Caco-2 (cell line): Measurements from ENCODE around the gene FAM9C. TPM values are rescaled to one million over a fixed set of nuclear protein-coding genes. Genes with fewer than 3 reads are reported as not detected.

Experiments used
- BruUV-seq: library from RNA; stranded (reverse); fragments of 400-500 nt; replicated peaks from 2 replicates; lab custom pipeline; 2021; lab: Mats Ljungman, UMichigan
- CTCF ChIA-PET: fragments of 300-600 bp; sonication (Branson Sonifier 250); formaldehyde crosslinking; loops from one replicate; lab custom pipeline; 2022; ENCODE audit warnings: antibody characterized with exemption; lab: Charles Lee
- POLR2A ChIA-PET: fragments of 300-600 bp; sonication (Branson Sonifier 250); formaldehyde crosslinking; loops from one replicate; lab custom pipeline; 2022; ENCODE audit warnings: antibody characterized with exemption; lab: Charles Lee
- DNase-seq, 2 experiments: peaks; one replicate each; pipeline versions ENCODE4 v3.0.0 to v3.0.0-alpha.2; 2020 to 2022
- H3K27me3 ChIP-seq: replicated peaks from 2 replicates; pipeline ENCODE4 v1.6.0; 2011; ENCODE audit warnings: low read length; ENCODE audit not compliant: control insufficient read depth, insufficient read depth
- H3K36me3 ChIP-seq: 2 replicates; pipeline ENCODE4 v1.5.1; 2011; ENCODE audit warnings: low read length; ENCODE audit not compliant: control insufficient read depth, insufficient read depth
- H3K4me1 ChIP-seq: fragments of 250-450 bp; sonication (Bioruptor Pico); 2 replicates; pipeline ENCODE4 v1.5.1; 2020; ENCODE audit warnings: mild to moderate bottlenecking
- H3K4me3 ChIP-seq: 2 replicates; pipeline ENCODE4 v1.5.1; 2011; ENCODE audit warnings: low read depth, mild to moderate bottlenecking, control low read depth, low read length
- H3K9me3 ChIP-seq: fragments of 250-450 bp; sonication (Bioruptor Pico); 2 replicates; pipeline ENCODE4 v1.5.1; 2020; ENCODE audit warnings: mild to moderate bottlenecking, moderate library complexity
- H3K27ac Mint-ChIP-seq: one replicate; pipeline ENCODE4 v1.8.0; 2022; ENCODE audit warnings: mixed read lengths; ENCODE audit not compliant: unreplicated experiment
- H3K27me3 Mint-ChIP-seq: one replicate; pipeline ENCODE4 v1.8.0; 2022; ENCODE audit warnings: mixed read lengths; ENCODE audit not compliant: insufficient read depth, unreplicated experiment
- H3K36me3 Mint-ChIP-seq: one replicate; pipeline ENCODE4 v1.8.0; 2022; ENCODE audit warnings: mild to moderate bottlenecking, mixed read lengths; ENCODE audit not compliant: insufficient read depth, unreplicated experiment
- H3K4me1 Mint-ChIP-seq: one replicate; pipeline ENCODE4 v1.8.0; 2022; ENCODE audit warnings: low read depth, mixed read lengths; ENCODE audit not compliant: unreplicated experiment
- H3K4me3 Mint-ChIP-seq: one replicate; pipeline ENCODE4 v1.8.0; 2022; ENCODE audit warnings: mild to moderate bottlenecking, moderate library complexity, mixed read lengths; ENCODE audit not compliant: unreplicated experiment
- H3K9me3 Mint-ChIP-seq: one replicate; pipeline ENCODE4 v1.8.0; 2022; ENCODE audit warnings: mixed read lengths; ENCODE audit not compliant: unreplicated experiment
- CTCF ChIP-seq, 2 experiments: fragments of 200-600 bp in 1 of 2; IDR thresholded peaks; 1 replicate in 1 of 2; 2 replicates in 1 of 2; pipeline versions ENCODE4 v1.5.1 to v1.8.0; 2011 to 2022; ENCODE audit warnings: antibody characterized with exemption in 1 of 2, control low read depth in 1 of 2, inconsistent platforms in 1 of 2, low read depth in 1 of 2, low read length in 1 of 2, mild to moderate bottlenecking in 1 of 2, moderate library complexity in 1 of 2; ENCODE audit not compliant: insufficient read depth in 1 of 2, severe bottlenecking in 1 of 2, unreplicated experiment in 1 of 2
- intact Hi-C: fragments of 100-400 bp; cut with micrococcal nuclease; formaldehyde crosslinking; loops from one replicate; pipeline ENCODE4 v1.10.0; 2022; ENCODE audit not compliant: unreplicated experiment
- total RNA-seq: library from RNA; stranded (reverse); gene quantifications from 2 replicates; pipeline ENCODE4 v1.2.3, GENCODE V29; 2022

FAM9C gene
- total RNA-seq, 1 experiment from 2014 or later, result not detected

GRCh38 chrX:13091111-13091765, 46.8 kb upstream of the FAM9C start:
- Mint-ChIP-seq H3K36me3 (no peaks in the 10 kb centered on the region), H3K4me1 (no peaks in the 10 kb centered on the region), H3K27ac (no peak overlapping the region), H3K9me3 (no peaks in the 10 kb centered on the region), H3K27me3 (no peaks in the 10 kb centered on the region), H3K4me3 (no peak overlapping the region)
- Histone ChIP-seq H3K4me1 (no peaks in the 10 kb centered on the region), H3K9me3 (no peaks in the 10 kb centered on the region), H3K36me3 (no peaks in the 10 kb centered on the region), H3K4me3 (no peak overlapping the region), H3K27me3 (no peaks in the 10 kb centered on the region)
- intact Hi-C loops, result loop anchor here (10.0 kb wide), 1 partner anchor 116 kb away; the partner anchor contains the start of gene TMSB4X
- POLR2A ChIA-PET, result no interaction called here
- CTCF ChIA-PET, result interaction anchor here (0.9 to 1.0 kb wide), 2 partner anchors 144 to 145 kb away, joined by 3 to 5 read pairs; no protein-coding TSS in a partner anchor
- BruUV-seq, result no TSS peak
- DNase-seq, result no peak
- TF ChIP-seq CTCF (IDR thresholded peaks at IDR 0.05; ENCODE audit: insufficient read depth in 1 of 2, low read depth in 1 of 2, low read length in 1 of 2, severe bottlenecking in 1 of 2, unreplicated experiment in 1 of 2), result no peak

GRCh38 chrX:13090339-13091110, 46.1 kb upstream of the FAM9C start:
- no peak for TF ChIP-seq CTCF (IDR thresholded peaks at IDR 0.05; ENCODE audit: insufficient read depth in 1 of 2, low read depth in 1 of 2, low read length in 1 of 2, severe bottlenecking in 1 of 2, unreplicated experiment in 1 of 2)
- H3K4me1 Mint-ChIP-seq, result no peaks in the 10 kb centered on the region
- ChIA-PET POLR2A (no interaction called here), CTCF (interaction anchor here (1.0 kb wide), 1 partner anchor 144 kb away, joined by 5 read pairs; no protein-coding TSS in a partner anchor)
- no peaks in the 10 kb centered on the region for H3K27me3 Mint-ChIP-seq
- no peak for DNase-seq
- intact Hi-C loops, result loop anchor here (10.0 kb wide), 1 partner anchor 116 kb away; the partner anchor contains the start of gene TMSB4X
- H3K4me3 ChIP-seq, result no peak overlapping the region
- no peaks in the 10 kb centered on the region for H3K36me3 Mint-ChIP-seq
- no peaks in the 10 kb centered on the region for H3K9me3 Mint-ChIP-seq
- H3K9me3 ChIP-seq, result no peaks in the 10 kb centered on the region
- H3K27ac Mint-ChIP-seq, result no peak overlapping the region
- no TSS peak for BruUV-seq
- no peaks in the 10 kb centered on the region for H3K27me3 ChIP-seq
- no peaks in the 10 kb centered on the region for H3K36me3 ChIP-seq
- H3K4me3 Mint-ChIP-seq, result no peak overlapping the region
- H3K4me1 ChIP-seq, result no peaks in the 10 kb centered on the region

- H3K9me3 ChIP-seq, result no peaks in the 10 kb centered on the region
- POLR2A ChIA-PET, result no interaction called here
- H3K4me3 ChIP-seq, result no peak overlapping the region
- no peaks in the 10 kb centered on the region for H3K4me1 ChIP-seq
- Mint-ChIP-seq H3K4me1 (no peaks in the 10 kb centered on the region), H3K27ac (no peak overlapping the region), H3K27me3 (no peaks in the 10 kb centered on the region), H3K36me3 (no peaks in the 10 kb centered on the region), H3K4me3 (no peak overlapping the region), H3K9me3 (no peaks in the 10 kb centered on the region)
- no peak for DNase-seq
- intact Hi-C loops, result loop anchor here (10.0 kb wide), 1 partner anchor 115 kb away; the partner anchor contains the start of gene TMSB4X
- no peak for TF ChIP-seq CTCF (IDR thresholded peaks at IDR 0.05; ENCODE audit: insufficient read depth in 1 of 2, low read depth in 1 of 2, low read length in 1 of 2, severe bottlenecking in 1 of 2, unreplicated experiment in 1 of 2)
- CTCF ChIA-PET, result interaction anchor here (1.0 kb wide), 1 partner anchor 143 kb away, joined by 5 read pairs; no protein-coding TSS in a partner anchor
- H3K27me3 ChIP-seq, result no peaks in the 10 kb centered on the region
- BruUV-seq, result no TSS peak
- H3K36me3 ChIP-seq, result no peaks in the 10 kb centered on the region
These were observed 45.6 kb upstream of the FAM9C start for GRCh38 chrX:13090027-13090338.
